Measurements from ENCODE around the gene SLC39A11.

GRCh38 chr17:72887917-72888316 is 204.6 kb downstream of the SLC39A11 start:
- TF ChIP-seq POLR2A (IDR thresholded peaks at IDR 0.05; ENCODE audit: low read depth, low read length) = no peak
- no peak for TF ChIP-seq POLR2AphosphoS5 (IDR thresholded peaks at IDR 0.05; ENCODE audit: low read depth, low read length)
- no peak for TF ChIP-seq TAF1 (IDR thresholded peaks at IDR 0.05; ENCODE audit: low read depth, low read length)
- TF ChIP-seq POU2F2 (IDR thresholded peaks at IDR 0.05; ENCODE audit: low read depth, low read length) = no peak
- no peak for TF ChIP-seq PAX5 (IDR thresholded peaks at IDR 0.05; ENCODE audit: insufficient read depth, low read length, severe bottlenecking)

Data from GM12891 (cell line).